Measurements from ENCODE around the gene MUSTN1.

MUSTN1 gene

GRCh38 chr3:52847241-52847640, 12.4 kb upstream of the MUSTN1 start:
- peaks cover 0 to 9% (median 7%) of the 10 kb centered on the region in 4 experiments for H3K4me1 ChIP-seq (ENCODE audit: control extremely low read depth in 1 of 4, control insufficient read depth in 4 of 4, insufficient read depth in 4 of 4, low read length in 3 of 4)
- DNase-seq, result no peak
- H3K36me3 ChIP-seq (ENCODE audit: control insufficient read depth in 4 of 4, insufficient read depth in 4 of 4, low read length in 3 of 4), result peaks cover 7 to 56% (median 33%) of the 10 kb centered on the region in 4 experiments
- no peak overlapping the region for H3K4me3 ChIP-seq (ENCODE audit: control insufficient read depth in 1 of 7, extremely low read depth in 1 of 7, insufficient read depth in 4 of 7, low read depth in 2 of 7, low read length in 6 of 7)
- H3K27ac ChIP-seq (ENCODE audit: insufficient read depth in 1 of 2, low read depth in 1 of 2, low read length in 2 of 2, poor library complexity in 1 of 2, severe bottlenecking in 2 of 2), result no peak overlapping the region
- POLR2A ChIA-PET, result no interaction called here
- 98% methylated on average over 3 of the region's 6 CpGs for WGBS (ENCODE audit: insufficient coverage)
- CTCF ChIA-PET, result interaction anchor here (0.6 to 1.3 kb wide), 2 partner anchors 89 to 147 kb away, joined by 3 read pairs; no protein-coding TSS in a partner anchor
- no peaks in the 10 kb centered on the region for H3K9me3 ChIP-seq (ENCODE audit: control extremely low read depth in 1 of 5, control insufficient read depth in 4 of 5, insufficient read depth in 2 of 5, low read depth in 1 of 5, low read length in 4 of 5)
- H3K27me3 ChIP-seq (replicated peaks in 2 of 5; ENCODE audit: control insufficient read depth in 4 of 5, insufficient read depth in 5 of 5, low read length in 4 of 5), result no peaks in the 10 kb centered on the region

GRCh38 chr3:52846432-52846965, 11.7 kb upstream of the MUSTN1 start:
- DNase-seq, result no peak
- ChIA-PET CTCF (interaction anchor here (1.3 to 1.6 kb wide), 2 partner anchors 10 to 90 kb away, joined by 3 read pairs; no protein-coding TSS in a partner anchor), POLR2A (no interaction called here)
- H3K27me3 ChIP-seq (replicated peaks in 2 of 5; ENCODE audit: control insufficient read depth in 4 of 5, insufficient read depth in 5 of 5, low read length in 4 of 5), result no peaks in the 10 kb centered on the region
- no peak overlapping the region for H3K27ac ChIP-seq (ENCODE audit: insufficient read depth in 1 of 2, low read depth in 1 of 2, low read length in 2 of 2, poor library complexity in 1 of 2, severe bottlenecking in 2 of 2)
- no peak overlapping the region for H3K4me3 ChIP-seq (ENCODE audit: control insufficient read depth in 1 of 7, extremely low read depth in 1 of 7, insufficient read depth in 4 of 7, low read depth in 2 of 7, low read length in 6 of 7)
- no peaks in the 10 kb centered on the region for H3K9me3 ChIP-seq (ENCODE audit: control extremely low read depth in 1 of 5, control insufficient read depth in 4 of 5, insufficient read depth in 2 of 5, low read depth in 1 of 5, low read length in 4 of 5)
- H3K36me3 ChIP-seq (ENCODE audit: control insufficient read depth in 4 of 4, insufficient read depth in 4 of 4, low read length in 3 of 4), result peaks cover 9 to 55% (median 30%) of the 10 kb centered on the region in 4 experiments
- WGBS (ENCODE audit: insufficient coverage), result 55% methylated on average over 13 of the region's 15 CpGs
- H3K4me1 ChIP-seq (ENCODE audit: control extremely low read depth in 1 of 4, control insufficient read depth in 4 of 4, insufficient read depth in 4 of 4, low read length in 3 of 4), result peaks cover 0 to 9% (median 7%) of the 10 kb centered on the region in 4 experiments

- ChIA-PET CTCF (interaction anchor here (0.5 to 1.6 kb wide), 6 partner anchors 9 to 138 kb away, joined by 3 to 6 read pairs (median 3); no protein-coding TSS in a partner anchor), POLR2A (no interaction called here)
- no peaks in the 10 kb centered on the region for H3K27me3 ChIP-seq (replicated peaks in 2 of 5; ENCODE audit: control insufficient read depth in 4 of 5, insufficient read depth in 5 of 5, low read length in 4 of 5)
- no peak overlapping the region for H3K27ac ChIP-seq (ENCODE audit: insufficient read depth in 1 of 2, low read depth in 1 of 2, low read length in 2 of 2, poor library complexity in 1 of 2, severe bottlenecking in 2 of 2)
- H3K36me3 ChIP-seq (ENCODE audit: control insufficient read depth in 4 of 4, insufficient read depth in 4 of 4, low read length in 3 of 4), result peaks cover 8 to 56% (median 32%) of the 10 kb centered on the region in 4 experiments
- DNase-seq, result peak in 1 of 3 donors; percentile 18
- no peak overlapping the region for H3K4me3 ChIP-seq (ENCODE audit: control insufficient read depth in 1 of 7, extremely low read depth in 1 of 7, insufficient read depth in 4 of 7, low read depth in 2 of 7, low read length in 6 of 7)
- 94% methylated on average over 3 of the region's 7 CpGs for WGBS (ENCODE audit: insufficient coverage)
- no peaks in the 10 kb centered on the region for H3K9me3 ChIP-seq (ENCODE audit: control extremely low read depth in 1 of 5, control insufficient read depth in 4 of 5, insufficient read depth in 2 of 5, low read depth in 1 of 5, low read length in 4 of 5)
- H3K4me1 ChIP-seq (ENCODE audit: control extremely low read depth in 1 of 4, control insufficient read depth in 4 of 4, insufficient read depth in 4 of 4, low read length in 3 of 4), result peaks cover 0 to 9% (median 7%) of the 10 kb centered on the region in 4 experiments
Observed at GRCh38 chr3:52845691-52846431, 11.0 kb upstream of the MUSTN1 start.

GRCh38 chr3:52845157-52845556, 10.3 kb upstream of the MUSTN1 start:
- H3K36me3 ChIP-seq (ENCODE audit: control insufficient read depth in 4 of 4, insufficient read depth in 4 of 4, low read length in 3 of 4), result peaks cover 8 to 58% (median 33%) of the 10 kb centered on the region in 4 experiments
- CTCF ChIA-PET, result interaction anchor here (0.8 to 1.9 kb wide), 7 partner anchors 8 to 137 kb away, joined by 3 to 6 read pairs (median 3); no protein-coding TSS in a partner anchor

GRCh38 chr3:52844290-52844975, 9.6 kb upstream of the MUSTN1 start:
- no peak overlapping the region for H3K27ac ChIP-seq (ENCODE audit: insufficient read depth in 1 of 2, low read depth in 1 of 2, low read length in 2 of 2, poor library complexity in 1 of 2, severe bottlenecking in 2 of 2)
- ChIA-PET CTCF (interaction anchor here (0.6 to 1.9 kb wide), 7 partner anchors 8 to 35 kb away, joined by 3 to 6 read pairs (median 3); no protein-coding TSS in a partner anchor), POLR2A (no interaction called here)
- DNase-seq, result no peak
- 98% methylated on average over 15 of the region's 18 CpGs for WGBS (ENCODE audit: insufficient coverage)
- H3K9me3 ChIP-seq (ENCODE audit: control extremely low read depth in 1 of 5, control insufficient read depth in 4 of 5, insufficient read depth in 2 of 5, low read depth in 1 of 5, low read length in 4 of 5), result no peaks in the 10 kb centered on the region
- H3K4me3 ChIP-seq (ENCODE audit: control insufficient read depth in 1 of 7, extremely low read depth in 1 of 7, insufficient read depth in 4 of 7, low read depth in 2 of 7, low read length in 6 of 7), result no peak overlapping the region
- peaks cover 0 to 9% (median 7%) of the 10 kb centered on the region in 4 experiments for H3K4me1 ChIP-seq (ENCODE audit: control extremely low read depth in 1 of 4, control insufficient read depth in 4 of 4, insufficient read depth in 4 of 4, low read length in 3 of 4)
- H3K36me3 ChIP-seq (ENCODE audit: control insufficient read depth in 4 of 4, insufficient read depth in 4 of 4, low read length in 3 of 4), result peaks cover 8 to 56% (median 32%) of the 10 kb centered on the region in 4 experiments
- H3K27me3 ChIP-seq (replicated peaks in 2 of 5; ENCODE audit: control insufficient read depth in 4 of 5, insufficient read depth in 5 of 5, low read length in 4 of 5), result no peaks in the 10 kb centered on the region

More at GRCh38 chr3:52845157-52845556, 10.3 kb upstream of the MUSTN1 start:
- no peak overlapping the region for H3K27ac ChIP-seq (ENCODE audit: insufficient read depth in 1 of 2, low read depth in 1 of 2, low read length in 2 of 2, poor library complexity in 1 of 2, severe bottlenecking in 2 of 2)
- H3K27me3 ChIP-seq (replicated peaks in 2 of 5; ENCODE audit: control insufficient read depth in 4 of 5, insufficient read depth in 5 of 5, low read length in 4 of 5), result no peaks in the 10 kb centered on the region
- no peaks in the 10 kb centered on the region for H3K9me3 ChIP-seq (ENCODE audit: control extremely low read depth in 1 of 5, control insufficient read depth in 4 of 5, insufficient read depth in 2 of 5, low read depth in 1 of 5, low read length in 4 of 5)
- no peak for DNase-seq
- POLR2A ChIA-PET, result no interaction called here
- WGBS (ENCODE audit: insufficient coverage), result 63% methylated on average over 3 of the region's 6 CpGs
- H3K4me1 ChIP-seq (ENCODE audit: control extremely low read depth in 1 of 4, control insufficient read depth in 4 of 4, insufficient read depth in 4 of 4, low read length in 3 of 4), result peaks cover 0 to 9% (median 7%) of the 10 kb centered on the region in 4 experiments
- H3K4me3 ChIP-seq (ENCODE audit: control insufficient read depth in 1 of 7, extremely low read depth in 1 of 7, insufficient read depth in 4 of 7, low read depth in 2 of 7, low read length in 6 of 7), result no peak overlapping the region

GRCh38 chr3:52843881-52844280, 9.1 kb upstream of the MUSTN1 start:
- ChIA-PET POLR2A (no interaction called here), CTCF (interaction anchor here (0.6 to 1.9 kb wide), 5 partner anchors 9 to 101 kb away, joined by 3 to 5 read pairs (median 3); no protein-coding TSS in a partner anchor)
- 100% methylated on average over 1 of the region's 2 CpGs for WGBS (ENCODE audit: insufficient coverage)
- no peak for DNase-seq
- Histone ChIP-seq H3K4me1 (ENCODE audit: control extremely low read depth in 1 of 4, control insufficient read depth in 4 of 4, insufficient read depth in 4 of 4, low read length in 3 of 4) (peaks cover 0 to 9% (median 7%) of the 10 kb centered on the region in 4 experiments), H3K9me3 (ENCODE audit: control extremely low read depth in 1 of 5, control insufficient read depth in 4 of 5, insufficient read depth in 2 of 5, low read depth in 1 of 5, low read length in 4 of 5) (no peaks in the 10 kb centered on the region), H3K36me3 (ENCODE audit: control insufficient read depth in 4 of 4, insufficient read depth in 4 of 4, low read length in 3 of 4) (peaks cover 8 to 50% (median 31%) of the 10 kb centered on the region in 4 experiments), H3K4me3 (ENCODE audit: control insufficient read depth in 1 of 7, extremely low read depth in 1 of 7, insufficient read depth in 4 of 7, low read depth in 2 of 7, low read length in 6 of 7) (no peak overlapping the region), H3K27ac (ENCODE audit: insufficient read depth in 1 of 2, low read depth in 1 of 2, low read length in 2 of 2, poor library complexity in 1 of 2, severe bottlenecking in 2 of 2) (no peak overlapping the region), H3K27me3 (replicated peaks in 2 of 5; ENCODE audit: control insufficient read depth in 4 of 5, insufficient read depth in 5 of 5, low read length in 4 of 5) (no peaks in the 10 kb centered on the region)

Data from common myeloid progenitor, CD34-positive (primary cell).